ENCODE results near the gene ACSL3.

DNA sequence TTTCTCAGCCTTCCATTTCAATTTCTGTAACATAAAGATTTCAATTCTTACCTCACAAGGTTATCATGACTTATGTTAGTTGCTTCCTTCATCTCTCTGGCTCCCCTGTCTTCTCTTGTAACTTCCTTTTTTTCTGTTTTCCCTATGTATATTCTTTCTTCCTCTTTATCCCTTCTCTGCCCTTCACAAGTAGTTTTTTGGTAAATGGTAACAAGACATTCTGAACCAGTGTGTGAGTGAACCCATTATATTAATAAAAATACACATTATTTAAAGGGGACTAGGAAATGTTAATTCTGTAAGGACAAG, 8.4 kb downstream of the ACSL3 start:
- TF ChIP-seq POLR2A (IDR thresholded peaks at IDR 0.05) (no peak), POLR2AphosphoS5 (IDR thresholded peaks at IDR 0.05) (no peak)
- TF ChIP-seq, protein P1, sequence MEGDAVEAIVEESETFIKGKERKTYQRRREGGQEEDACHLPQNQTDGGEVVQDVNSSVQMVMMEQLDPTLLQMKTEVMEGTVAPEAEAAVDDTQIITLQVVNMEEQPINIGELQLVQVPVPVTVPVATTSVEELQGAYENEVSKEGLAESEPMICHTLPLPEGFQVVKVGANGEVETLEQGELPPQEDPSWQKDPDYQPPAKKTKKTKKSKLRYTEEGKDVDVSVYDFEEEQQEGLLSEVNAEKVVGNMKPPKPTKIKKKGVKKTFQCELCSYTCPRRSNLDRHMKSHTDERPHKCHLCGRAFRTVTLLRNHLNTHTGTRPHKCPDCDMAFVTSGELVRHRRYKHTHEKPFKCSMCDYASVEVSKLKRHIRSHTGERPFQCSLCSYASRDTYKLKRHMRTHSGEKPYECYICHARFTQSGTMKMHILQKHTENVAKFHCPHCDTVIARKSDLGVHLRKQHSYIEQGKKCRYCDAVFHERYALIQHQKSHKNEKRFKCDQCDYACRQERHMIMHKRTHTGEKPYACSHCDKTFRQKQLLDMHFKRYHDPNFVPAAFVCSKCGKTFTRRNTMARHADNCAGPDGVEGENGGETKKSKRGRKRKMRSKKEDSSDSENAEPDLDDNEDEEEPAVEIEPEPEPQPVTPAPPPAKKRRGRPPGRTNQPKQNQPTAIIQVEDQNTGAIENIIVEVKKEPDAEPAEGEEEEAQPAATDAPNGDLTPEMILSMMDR (IDR thresholded peaks at IDR 0.05) = no peak

All from prostate gland (tissue), 2 donors.